NCI-H2029 (cell line): ENCODE data around the gene SLC6A17.

ENCODE experiments used
- DNase-seq: peaks from one replicate; lab custom pipeline; 2025; lab: John Stamatoyannopoulos, UW

SLC6A17 gene

GRCh38 chr1:110174961-110175360, 24.7 kb downstream of the SLC6A17 start:
- no peak for DNase-seq

- peak; percentile 52 for DNase-seq
Measured at GRCh38 chr1:110176299-110176956, 26.1 kb downstream of the SLC6A17 start.

- DNase-seq: no peak
Measured at GRCh38 chr1:110177775-110178174, 27.5 kb downstream of the SLC6A17 start.

DNA sequence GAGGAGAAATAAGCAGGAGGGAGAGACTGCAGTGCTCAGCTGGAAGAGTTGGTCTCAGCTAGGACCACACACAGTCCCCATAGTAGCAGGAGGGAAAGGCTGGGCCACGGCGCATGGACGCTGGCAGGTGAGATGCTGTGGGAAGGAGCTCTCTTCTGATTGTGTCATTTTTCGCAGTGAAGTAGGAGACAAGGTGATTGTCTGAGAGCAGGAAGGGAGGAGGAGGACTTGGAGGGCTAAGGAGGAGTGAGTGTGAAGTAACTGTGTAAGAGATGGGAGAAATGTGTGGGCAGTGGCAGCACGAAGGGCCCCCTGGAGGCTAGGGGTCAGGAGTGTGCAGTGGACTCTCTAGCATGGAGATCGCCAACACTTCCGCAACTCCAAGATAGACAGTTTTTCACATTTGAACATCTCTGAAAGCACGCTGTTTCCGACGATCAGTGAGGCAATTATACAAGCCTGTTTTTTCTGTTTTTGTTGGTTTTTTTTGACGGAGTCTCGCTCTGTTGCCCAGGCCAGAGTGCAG, 33.4 kb downstream of the SLC6A17 start:
- DNase-seq: no peak

DNA sequence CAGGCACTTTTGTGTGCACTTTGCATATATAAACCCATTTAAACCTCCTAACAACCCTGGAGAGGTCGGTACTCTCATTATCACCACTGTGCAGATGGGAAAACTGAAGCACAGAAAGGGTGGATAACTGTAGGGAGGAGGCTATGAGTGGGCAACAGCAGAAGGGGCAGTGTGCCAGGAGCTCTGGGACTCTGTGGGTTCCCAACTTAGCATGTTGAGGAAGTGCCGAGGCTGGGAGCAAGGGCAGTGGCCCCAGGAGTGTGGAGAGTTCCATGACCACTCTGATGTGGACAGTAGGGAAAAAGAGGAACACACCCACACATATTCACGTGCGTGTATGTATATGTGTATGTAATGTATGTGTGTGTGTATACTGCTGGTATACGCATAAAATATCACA, 34.2 kb downstream of the SLC6A17 start:
- no peak for DNase-seq

DNA sequence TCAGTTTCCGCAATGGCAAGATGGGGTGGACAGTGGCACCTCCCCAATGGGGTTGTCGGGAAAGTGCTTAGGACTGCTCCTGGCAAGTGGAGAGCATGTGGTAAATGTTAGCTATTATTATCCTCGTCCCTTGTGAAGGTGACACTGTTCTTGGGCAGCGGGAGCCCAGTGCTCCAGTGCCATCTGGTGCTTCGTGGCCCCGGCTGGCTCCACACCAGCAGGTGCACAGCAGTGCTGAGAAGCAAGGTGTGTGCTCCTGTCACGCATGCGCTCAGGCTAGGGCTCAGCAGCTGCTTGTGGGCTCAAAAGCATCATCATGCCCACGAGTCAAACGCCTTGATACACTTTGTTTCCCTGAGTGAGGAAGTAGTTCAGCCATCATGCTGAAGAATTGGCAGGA, 34.9 kb downstream of the SLC6A17 start:
- peak; percentile 66 for DNase-seq

DNA sequence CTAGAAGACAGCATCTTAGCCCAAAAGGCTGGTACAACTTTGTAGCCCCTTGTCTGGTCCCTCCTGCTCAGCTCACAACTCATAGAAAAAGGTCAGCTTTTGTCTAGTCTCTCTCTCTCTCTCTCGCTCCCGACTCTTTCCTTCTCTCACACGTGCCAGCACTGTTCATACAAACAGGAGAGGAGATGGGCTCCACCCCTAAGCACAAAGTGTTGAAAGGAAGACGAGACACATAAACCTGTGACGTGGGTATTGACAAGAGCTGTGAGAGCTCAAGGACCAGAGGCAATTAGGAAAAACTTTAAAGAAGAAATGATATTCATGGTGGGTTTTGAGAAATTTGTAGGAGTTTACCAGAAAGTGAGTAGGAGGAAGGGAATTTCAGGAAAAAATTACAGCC, 36.3 kb downstream of the SLC6A17 start:
- peak; percentile 25 for DNase-seq

DNA sequence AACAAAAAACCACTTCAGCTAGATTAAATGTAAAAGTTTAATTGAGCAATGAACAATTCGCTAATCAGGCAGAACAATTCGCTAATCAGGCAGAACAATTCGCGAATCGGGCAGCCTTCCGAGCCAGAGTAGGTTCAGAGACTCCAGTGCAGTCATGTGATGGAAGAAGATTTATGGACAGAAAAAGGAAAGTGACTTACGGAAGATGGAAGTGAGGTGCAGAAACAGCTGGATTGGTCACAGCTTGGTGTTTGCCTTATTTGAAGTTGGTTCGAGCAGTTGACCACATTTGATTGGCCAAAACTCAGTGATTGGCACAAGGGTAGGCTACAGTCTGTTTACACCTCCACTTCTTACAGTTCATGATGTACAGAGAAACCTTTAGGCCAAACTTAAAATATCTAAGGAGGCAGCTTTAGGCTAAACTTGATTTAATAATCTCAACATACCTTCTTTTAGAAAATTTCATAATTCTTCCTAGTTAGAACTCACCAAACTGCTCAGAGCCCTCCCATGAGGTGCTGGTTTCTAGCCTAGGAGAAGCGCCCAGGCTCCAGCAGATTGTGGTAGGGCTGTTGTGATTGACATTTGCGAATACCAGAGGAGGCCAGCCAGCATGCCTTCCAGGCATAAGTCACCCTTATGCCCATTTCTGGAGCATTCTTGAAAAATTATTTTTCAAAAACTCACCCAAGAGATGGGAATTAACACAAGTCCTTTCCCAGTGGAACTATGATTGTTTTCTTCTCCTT, 37.0 kb downstream of the SLC6A17 start:
- no peak for DNase-seq

GRCh38 chr1:110188035-110188618, 37.8 kb downstream of the SLC6A17 start:
- DNase-seq: no peak

GRCh38 chr1:110189181-110189580, 38.9 kb downstream of the SLC6A17 start:
- DNase-seq: no peak

DNA sequence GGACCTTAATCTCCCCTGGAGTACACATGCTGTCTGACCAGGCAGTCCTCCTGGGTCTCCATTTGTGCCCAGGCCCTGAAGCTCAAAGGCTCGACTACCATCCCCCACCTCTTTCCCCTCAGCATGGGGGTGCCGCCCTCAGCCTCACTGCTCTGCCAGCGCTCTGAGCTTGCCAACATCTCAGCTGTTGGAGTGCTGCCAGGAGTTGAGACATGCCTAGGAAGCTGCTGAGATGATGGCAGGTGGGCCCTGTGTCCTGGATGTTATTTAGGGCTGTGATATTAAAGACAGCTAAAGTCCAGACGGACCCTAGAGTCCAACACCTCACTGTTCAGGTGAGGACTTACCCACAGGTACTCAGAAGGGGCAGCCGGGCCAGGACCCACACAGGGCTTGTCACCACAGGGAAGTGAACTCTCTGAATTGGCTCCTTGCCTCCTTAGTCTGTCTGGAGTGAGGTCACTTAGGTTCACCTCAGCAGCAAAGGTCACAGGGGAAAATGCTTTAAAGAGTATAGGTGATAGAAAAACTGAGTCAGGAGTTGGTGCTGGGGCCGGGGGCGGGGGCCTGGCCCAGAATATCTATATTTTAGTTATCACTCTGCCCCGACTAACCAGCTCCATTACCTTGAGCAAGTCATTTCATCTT, 40.1 kb downstream of the SLC6A17 start:
- peak; percentile 81 for DNase-seq

DNA sequence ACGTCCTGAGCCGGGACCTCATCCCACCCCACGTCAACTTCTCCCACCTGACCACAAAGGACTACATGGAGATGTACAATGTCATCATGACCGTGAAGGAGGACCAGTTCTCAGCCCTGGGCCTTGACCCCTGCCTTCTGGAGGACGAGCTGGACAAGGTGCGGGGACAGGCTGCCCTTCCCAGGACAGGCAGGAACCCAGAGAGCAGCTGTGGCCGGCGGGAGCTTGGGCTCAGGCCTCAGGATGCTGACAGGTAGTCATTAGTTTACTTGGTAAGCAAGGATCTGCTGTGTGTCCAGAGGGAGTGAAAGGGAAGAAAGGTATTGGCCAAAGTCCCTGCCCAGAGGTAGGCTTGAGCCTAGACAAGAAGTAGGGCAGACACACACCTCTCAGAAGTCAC, 42.2 kb downstream of the SLC6A17 start:
- no peak for DNase-seq

DNA sequence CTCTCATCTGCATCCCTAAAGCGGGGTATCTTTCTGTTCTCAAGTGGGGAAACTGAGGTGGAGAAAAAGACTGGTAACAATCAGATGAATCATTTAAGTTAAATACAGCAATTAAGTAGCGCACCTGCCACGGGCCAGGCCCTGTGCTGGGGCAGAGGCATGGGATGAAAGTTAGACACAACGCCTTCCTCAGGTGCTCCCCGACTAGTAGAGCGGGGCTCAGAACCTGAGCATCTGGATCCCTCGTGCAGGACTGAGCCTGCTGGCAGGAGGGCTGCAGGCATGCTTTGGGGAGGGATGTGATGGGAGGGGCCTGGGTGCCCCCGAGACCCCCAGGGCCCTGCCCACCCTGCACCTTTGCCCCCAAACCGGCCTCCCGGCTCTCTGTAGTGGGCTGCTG, 44.9 kb downstream of the SLC6A17 start:
- DNase-seq: no peak

DNA sequence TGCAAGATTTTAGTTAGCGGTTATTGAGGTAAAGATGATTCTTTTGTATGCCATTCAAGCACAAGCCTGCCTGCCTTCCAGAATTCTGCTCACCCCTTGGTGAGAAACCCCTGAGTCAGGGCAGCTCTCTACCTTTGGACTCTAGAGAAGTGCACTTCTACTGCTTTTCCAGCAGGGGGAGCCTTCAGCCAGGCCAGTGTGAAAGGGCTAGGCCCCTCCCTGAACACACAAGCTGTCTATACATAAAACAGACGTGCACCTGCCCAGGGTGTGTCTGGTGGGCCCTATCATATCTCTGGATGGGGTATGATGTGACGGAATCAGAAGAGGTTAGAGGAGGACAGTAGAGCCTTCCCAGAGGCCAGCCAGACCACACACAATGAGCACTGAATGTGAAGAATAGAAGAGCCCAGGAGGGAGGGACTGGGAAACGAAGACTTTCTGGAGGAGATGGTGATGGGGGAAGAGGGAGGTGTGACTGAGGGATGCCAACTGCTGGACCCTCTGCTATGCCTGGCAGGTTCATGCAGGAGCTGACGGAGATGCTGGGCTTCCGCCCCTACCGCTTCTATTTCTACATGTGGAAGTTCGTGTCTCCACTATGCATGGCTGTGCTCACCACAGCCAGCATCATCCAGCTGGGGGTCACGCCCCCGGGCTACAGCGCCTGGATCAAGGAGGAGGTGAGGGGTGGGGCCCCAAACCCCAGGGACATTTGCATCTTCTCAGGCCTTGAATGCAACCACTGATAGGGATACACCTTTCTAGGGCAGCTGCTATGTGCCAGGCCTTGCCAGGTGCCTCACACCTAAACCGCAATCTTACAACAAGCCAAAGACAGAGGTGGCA, 46.8 kb downstream of the SLC6A17 start:
- peak; percentile 49 for DNase-seq

- DNase-seq: no peak
Measured at GRCh38 chr1:110197905-110198629, 47.8 kb downstream of the SLC6A17 start.

- no peak for DNase-seq
Measured at GRCh38 chr1:110198746-110199145, 48.5 kb downstream of the SLC6A17 start.

- DNase-seq: no peak
Measured at GRCh38 chr1:110200190-110200589, 49.9 kb downstream of the SLC6A17 start.

- no peak for DNase-seq
Measured at GRCh38 chr1:110200666-110201065, 50.4 kb downstream of the SLC6A17 start.

- DNase-seq: no peak
Measured at GRCh38 chr1:110201157-110201825, 51.0 kb downstream of the SLC6A17 start.

GRCh38 chr1:110203021-110203661, 52.8 kb downstream of the SLC6A17 start:
- DNase-seq: peak; percentile 71
